HFFc6 (cell line): ENCODE data around the gene AATK. TPM values are rescaled to one million over a fixed set of nuclear protein-coding genes. Genes with fewer than 3 reads are reported as not detected.

Source experiments
- DNase-seq: peaks from one replicate; pipeline ENCODE4 v3.0.0-alpha.2; 2018
- H3K27ac Mint-ChIP-seq: 2 replicates; pipeline ENCODE4 v1.8.0; 2020; ENCODE audit warnings: mild to moderate bottlenecking, mixed read lengths
- H3K27me3 Mint-ChIP-seq: 2 replicates; pipeline ENCODE4 v1.8.0; 2021; ENCODE audit warnings: mild to moderate bottlenecking, moderate library complexity, mixed read lengths; ENCODE audit not compliant: insufficient read depth
- H3K36me3 Mint-ChIP-seq: 2 replicates; pipeline ENCODE4 v1.8.0; 2021; ENCODE audit warnings: low read depth, mixed read lengths
- H3K4me1 Mint-ChIP-seq: 2 replicates; pipeline ENCODE4 v1.8.0; 2020; ENCODE audit warnings: low read depth, mixed read lengths
- H3K4me3 Mint-ChIP-seq: 2 replicates; pipeline ENCODE4 v1.8.0; 2020; ENCODE audit warnings: mild to moderate bottlenecking, moderate library complexity, mixed read lengths
- H3K9me3 Mint-ChIP-seq: 2 replicates; pipeline ENCODE4 v1.8.0; 2020; ENCODE audit warnings: mild to moderate bottlenecking, mixed read lengths
- total RNA-seq, 6 experiments: library from RNA; stranded (reverse); fragmentation: NEBNext Ultra II Directional; extraction: Animal tissue kit (Norgen Biotek cat#: 25700); gene quantifications; 2 replicates in 1 of 6; 3 replicates in 5 of 6; pipeline ENCODE4 v1.2.3, GENCODE V29; 2021
- TF ChIP-seq, protein P1 (sequence below): fragments of 200-600 bp; sonication (generic); IDR thresholded peaks from 2 replicates; pipeline ENCODE4 v1.5.0; 2021; ENCODE audit warnings: antibody characterized with exemption, mild to moderate bottlenecking

AATK gene
- total RNA-seq, 6 experiments from 2014 or later, result 0.15 to 0.59 (median 0.38) TPM

DNA sequence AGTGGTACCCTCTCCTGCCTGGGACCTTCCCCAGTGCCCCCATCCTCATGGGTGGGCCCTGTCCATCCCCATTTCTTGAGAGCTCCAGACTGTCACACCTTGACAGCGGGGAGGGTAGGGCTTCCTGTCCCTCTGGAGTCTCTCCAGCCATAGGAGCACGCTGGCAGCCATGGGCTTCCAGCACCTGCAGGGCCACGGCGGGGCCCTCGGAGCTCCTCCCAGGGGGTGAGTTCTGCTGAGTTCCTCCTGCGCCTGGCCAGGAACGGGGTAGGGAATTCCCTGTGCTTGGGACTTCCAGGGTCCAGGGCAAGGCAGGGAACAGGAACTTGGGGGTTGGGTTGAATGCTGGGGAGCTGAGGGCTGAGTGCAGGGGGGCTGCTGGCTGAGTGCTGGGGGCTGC lies 23.0 kb upstream of the AATK start:
- no peak for DNase-seq
- H3K27ac Mint-ChIP-seq, result no peak overlapping the region
- H3K4me3 Mint-ChIP-seq, result no peak overlapping the region
- H3K4me1 Mint-ChIP-seq, result no peaks in the 10 kb centered on the region
- H3K36me3 Mint-ChIP-seq, result no peaks in the 10 kb centered on the region
- peaks cover 2% of the 10 kb centered on the region for H3K27me3 Mint-ChIP-seq
- TF ChIP-seq, protein P1, sequence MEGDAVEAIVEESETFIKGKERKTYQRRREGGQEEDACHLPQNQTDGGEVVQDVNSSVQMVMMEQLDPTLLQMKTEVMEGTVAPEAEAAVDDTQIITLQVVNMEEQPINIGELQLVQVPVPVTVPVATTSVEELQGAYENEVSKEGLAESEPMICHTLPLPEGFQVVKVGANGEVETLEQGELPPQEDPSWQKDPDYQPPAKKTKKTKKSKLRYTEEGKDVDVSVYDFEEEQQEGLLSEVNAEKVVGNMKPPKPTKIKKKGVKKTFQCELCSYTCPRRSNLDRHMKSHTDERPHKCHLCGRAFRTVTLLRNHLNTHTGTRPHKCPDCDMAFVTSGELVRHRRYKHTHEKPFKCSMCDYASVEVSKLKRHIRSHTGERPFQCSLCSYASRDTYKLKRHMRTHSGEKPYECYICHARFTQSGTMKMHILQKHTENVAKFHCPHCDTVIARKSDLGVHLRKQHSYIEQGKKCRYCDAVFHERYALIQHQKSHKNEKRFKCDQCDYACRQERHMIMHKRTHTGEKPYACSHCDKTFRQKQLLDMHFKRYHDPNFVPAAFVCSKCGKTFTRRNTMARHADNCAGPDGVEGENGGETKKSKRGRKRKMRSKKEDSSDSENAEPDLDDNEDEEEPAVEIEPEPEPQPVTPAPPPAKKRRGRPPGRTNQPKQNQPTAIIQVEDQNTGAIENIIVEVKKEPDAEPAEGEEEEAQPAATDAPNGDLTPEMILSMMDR, result no peak
- H3K9me3 Mint-ChIP-seq, result no peaks in the 10 kb centered on the region

DNA sequence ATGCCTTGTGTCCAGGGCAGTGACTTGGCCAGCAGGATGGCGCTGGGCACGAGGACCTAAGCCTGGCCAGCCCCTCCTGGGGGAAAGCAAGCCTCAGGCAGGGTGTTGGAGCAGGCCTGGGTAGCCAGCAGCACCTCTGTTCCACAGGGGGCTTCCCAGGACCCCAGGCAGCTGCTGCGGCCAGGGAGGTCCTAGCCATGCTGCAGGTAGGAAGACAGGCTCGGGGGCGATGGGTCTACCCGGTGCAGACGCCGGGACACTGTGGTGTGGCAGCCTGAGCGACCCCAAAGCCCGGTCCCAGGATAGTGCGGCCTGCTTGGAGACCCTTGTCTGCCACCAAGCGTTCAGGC lies 22.4 kb upstream of the AATK start:
- peaks cover 2% of the 10 kb centered on the region for H3K27me3 Mint-ChIP-seq
- no peaks in the 10 kb centered on the region for H3K36me3 Mint-ChIP-seq
- TF ChIP-seq, protein P1, result no peak
- no peak overlapping the region for H3K27ac Mint-ChIP-seq
- H3K9me3 Mint-ChIP-seq, result no peaks in the 10 kb centered on the region
- no peaks in the 10 kb centered on the region for H3K4me1 Mint-ChIP-seq
- no peak overlapping the region for H3K4me3 Mint-ChIP-seq
- no peak for DNase-seq

DNA sequence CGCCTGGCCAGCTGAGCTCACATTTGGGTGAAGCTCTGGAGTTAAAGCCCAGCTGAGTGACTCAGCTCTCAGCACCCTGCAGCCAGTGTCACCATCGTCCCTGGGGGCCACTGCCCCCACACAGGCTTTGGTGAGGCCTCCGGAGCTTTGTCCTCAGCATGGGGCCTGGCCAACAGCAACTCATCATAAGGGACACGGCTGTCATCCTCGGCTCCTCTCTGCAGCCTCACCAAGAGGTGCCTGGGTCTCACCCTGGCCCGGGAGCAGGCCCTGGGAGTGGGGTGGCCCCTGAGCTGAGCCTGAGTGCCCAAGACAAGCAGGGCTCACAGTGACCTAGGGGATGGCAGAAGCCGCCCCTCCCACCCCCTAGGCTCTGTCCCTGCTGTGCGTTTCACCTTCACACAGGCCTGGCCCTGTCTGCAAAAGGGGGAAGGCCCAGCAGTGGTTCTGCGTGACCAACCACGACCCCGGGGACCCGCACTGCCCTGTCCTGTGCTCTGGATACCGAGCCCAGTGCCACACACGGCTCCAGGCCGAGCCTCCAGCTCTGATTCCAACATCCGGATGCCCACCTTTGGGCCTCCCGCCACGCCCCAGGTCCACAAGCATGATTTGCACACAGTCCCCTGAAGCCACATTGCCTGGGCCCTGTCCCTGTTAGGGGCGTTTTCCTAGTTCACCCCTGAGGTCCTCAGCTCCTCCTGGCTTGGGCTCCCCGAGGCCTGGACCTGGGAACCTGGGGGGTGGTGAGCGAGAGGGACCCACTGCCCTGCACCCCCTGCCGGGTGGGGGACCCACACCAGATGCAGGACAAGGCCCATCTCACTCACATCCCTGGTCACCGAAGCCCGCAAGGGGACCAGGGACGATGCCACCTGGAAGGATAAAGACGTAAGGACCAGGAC lies 21.8 kb upstream of the AATK start:
- H3K4me3 Mint-ChIP-seq, result no peak overlapping the region
- peaks cover 2% of the 10 kb centered on the region for H3K27me3 Mint-ChIP-seq
- no peaks in the 10 kb centered on the region for H3K36me3 Mint-ChIP-seq
- DNase-seq, result no peak
- H3K4me1 Mint-ChIP-seq, result no peaks in the 10 kb centered on the region
- TF ChIP-seq, protein P1, result no peak
- no peak overlapping the region for H3K27ac Mint-ChIP-seq
- no peaks in the 10 kb centered on the region for H3K9me3 Mint-ChIP-seq

DNA sequence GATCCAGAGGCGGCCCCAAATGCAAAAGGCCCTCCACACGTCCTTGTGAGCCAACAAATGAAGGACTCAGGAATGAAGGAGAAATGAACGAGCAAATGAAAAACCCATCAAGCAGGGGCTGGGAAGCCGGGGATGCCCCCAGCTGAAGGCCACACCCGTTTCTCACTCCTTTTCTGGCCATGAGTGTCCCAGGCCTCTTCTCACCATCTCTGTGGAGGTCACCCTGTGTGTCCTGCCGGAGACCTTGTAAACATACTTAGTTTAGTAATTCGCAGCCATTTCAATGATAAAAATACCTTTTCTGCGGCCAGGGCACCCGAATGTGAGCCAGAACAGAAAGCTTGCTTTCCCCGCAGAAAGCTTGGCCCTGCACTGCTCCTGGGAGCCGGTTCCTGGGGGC lies 21.1 kb upstream of the AATK start:
- Mint-ChIP-seq H3K4me1 (no peaks in the 10 kb centered on the region), H3K4me3 (no peak overlapping the region), H3K9me3 (no peaks in the 10 kb centered on the region), H3K27ac (no peak overlapping the region), H3K36me3 (no peaks in the 10 kb centered on the region), H3K27me3 (peaks cover 2% of the 10 kb centered on the region)
- DNase-seq, result no peak
- TF ChIP-seq, protein P1, result no peak

DNA sequence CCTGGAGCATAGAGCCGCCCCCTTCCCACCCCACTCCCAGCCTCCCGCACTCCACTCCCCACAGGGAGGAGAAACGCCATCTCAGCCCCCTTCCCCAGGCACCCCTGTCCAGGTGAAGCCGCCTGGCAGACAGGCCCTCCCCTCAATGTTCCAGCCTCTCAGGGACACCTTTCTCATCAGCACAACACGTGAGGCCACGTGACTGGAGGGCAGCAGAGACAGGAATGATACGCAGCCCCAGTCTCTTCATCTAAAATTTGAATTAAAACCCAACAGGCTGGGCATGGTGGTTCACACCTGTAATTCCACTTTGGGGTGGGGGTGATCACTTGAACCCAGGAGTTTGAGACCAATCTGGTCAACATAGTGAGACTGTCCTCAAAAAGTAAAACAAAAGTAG lies 20.2 kb upstream of the AATK start:
- Mint-ChIP-seq H3K27me3 (peaks cover 2% of the 10 kb centered on the region), H3K4me1 (no peaks in the 10 kb centered on the region), H3K27ac (no peak overlapping the region), H3K36me3 (no peaks in the 10 kb centered on the region), H3K4me3 (no peak overlapping the region), H3K9me3 (no peaks in the 10 kb centered on the region)
- no peak for DNase-seq
- TF ChIP-seq, protein P1, result no peak
